ENCODE results near the gene TRPV4.

GRCh38 chr12:109868182-109869051 is 35.2 kb upstream of the TRPV4 start:
- TF ChIP-seq CTCF (conservative IDR thresholded peaks at IDR 0.05) (no peak), EZH2 (IDR thresholded peaks at IDR 0.05; ENCODE audit: low read depth) (no peak)

All from PC-9 (cell line).